Measurements from ENCODE around the gene PCDHA11.
"Not testable (repeated sequence)": the region's sequence is repeated elsewhere in the genome, so short reads cannot be mapped to it uniquely, and the experiment has no call there.

PCDHA11 gene

GRCh38 chr5:140849831-140850634 lies 18.7 kb upstream of the PCDHA11 start:
- not testable (repeated sequence) for DNase-seq (ENCODE audit: low spot score)

- peak; percentile 55 for DNase-seq (ENCODE audit: low spot score)
These were observed 12.7 kb upstream of the PCDHA11 start, which contains the start of gene PCDHA10 for GRCh38 chr5:140855772-140856674. TSS of gene PCDHA10 (plus strand) at chr5:140855897. CDS start at chr5:140856049, 152 bp downstream.

- no peak for DNase-seq (ENCODE audit: low spot score)
These were observed 11.4 kb upstream of the PCDHA11 start for GRCh38 chr5:140857177-140857986.

- DNase-seq (ENCODE audit: low spot score), result no peak
These were observed 10.8 kb upstream of the PCDHA11 start for GRCh38 chr5:140857987-140858240.

- no peak for DNase-seq (ENCODE audit: low spot score)
These were observed 6.1 kb upstream of the PCDHA11 start for GRCh38 chr5:140862441-140863295.

- no peak for DNase-seq (ENCODE audit: low spot score)
These were observed 764 bp downstream of the PCDHA11 start for GRCh38 chr5:140869555-140869886.

GRCh38 chr5:140870221-140871201 lies 1.8 kb downstream of the PCDHA11 start:
- DNase-seq (ENCODE audit: low spot score), result no peak

GRCh38 chr5:140875085-140876065 lies 6.6 kb downstream of the PCDHA11 start, which contains the start of gene PCDHA12:
TSS of gene PCDHA12 (plus strand) at chr5:140875308. CDS start at chr5:140875473, 165 bp downstream.
- DNase-seq (ENCODE audit: low spot score), result peak; percentile 58

GRCh38 chr5:140876541-140877261 lies 7.9 kb downstream of the PCDHA11 start:
- not testable (repeated sequence) for DNase-seq (ENCODE audit: low spot score)

- no peak for DNase-seq (ENCODE audit: low spot score)
These were observed 8.5 kb downstream of the PCDHA11 start for GRCh38 chr5:140877262-140877581.

- no peak for DNase-seq (ENCODE audit: low spot score)
These were observed 13.3 kb downstream of the PCDHA11 start, which contains the start of gene PCDHA13 for GRCh38 chr5:140881889-140882590. TSS of gene PCDHA13 (plus strand) at chr5:140882124. CDS start at chr5:140882269, 145 bp downstream.

GRCh38 chr5:140882591-140882899 lies 13.8 kb downstream of the PCDHA11 start:
- peak; percentile 58 for DNase-seq (ENCODE audit: low spot score)

GRCh38 chr5:140883373-140883772 lies 14.6 kb downstream of the PCDHA11 start:
- no peak for DNase-seq (ENCODE audit: low spot score)

- no peak for DNase-seq (ENCODE audit: low spot score)
These were observed 15.4 kb downstream of the PCDHA11 start for GRCh38 chr5:140883927-140884697.

- DNase-seq (ENCODE audit: low spot score), result no peak
These were observed 47.6 kb downstream of the PCDHA11 start for GRCh38 chr5:140916325-140916724.

Data from iPS-NIHi11 (cell line).